ENCODE data around the gene KCNH1. TPM values are rescaled to one million over a fixed set of nuclear protein-coding genes. Genes with fewer than 3 reads are reported as not detected.

The KCNH1 gene
- total and polyA plus RNA-seq, 9 of the 15 experiments (the other 6 are each of a cell fraction or from before 2014, with no cell fraction given): not detected

GRCh38 chr1:210674151-210674550 is 459.8 kb downstream of the KCNH1 start (continued):
- no peak for TF ChIP-seq ZMIZ1 (IDR thresholded peaks at IDR 0.05; ENCODE audit: low read depth in 2 of 2, low read length in 2 of 2)

- no peaks in the 10 kb centered on the region for H3K9me3 ChIP-seq (replicated peaks; ENCODE audit: control insufficient read depth, insufficient read depth, low read depth, low read length)
- H3K27me3 ChIP-seq (ENCODE audit: control insufficient read depth in 2 of 2, insufficient read depth in 2 of 2, low read length in 2 of 2): 0 out of 5 replicates have a peak, but pooled peaks cover 0 to 2% of the 10 kb centered on the region in 2 experiments
- DNase-seq (ENCODE audit: extremely low read depth in 1 of 4, low spot score in 3 of 4) (no peak), ATAC-seq (no peak), FAIRE-seq (no peak)
- no peaks in the 10 kb centered on the region for H3K4me1 ChIP-seq (replicated peaks in 1 of 2; ENCODE audit: control insufficient read depth in 2 of 2, insufficient read depth in 2 of 2, low read length in 2 of 2)
- H3K9me1 ChIP-seq (ENCODE audit: control insufficient read depth, insufficient read depth, low read length): no peaks in the 10 kb centered on the region
- no peak overlapping the region for H3K9ac ChIP-seq (ENCODE audit: insufficient read depth in 1 of 2, low read depth in 2 of 2, low read length in 2 of 2)
- no peak overlapping the region for H2AFZ ChIP-seq (ENCODE audit: low read depth, low read length)
- CTCF ChIA-PET (ENCODE audit: low intra/inter-chr PET ratio): no interaction called here
- TF ChIP-seq NFIC (IDR thresholded peaks at IDR 0.05) (peak; percentile 44; the same call in 1 of the 2 replicates), EHMT2 (IDR thresholded peaks at IDR 0.05) (no peak)
- H3K27ac ChIP-seq (ENCODE audit: extremely low read depth, low read depth, low read length): no peak overlapping the region
- H3K79me2 ChIP-seq (ENCODE audit: control insufficient read depth, insufficient read depth, low read length): no peaks in the 10 kb centered on the region
- no peaks in the 10 kb centered on the region for H4K20me1 ChIP-seq (replicated peaks; ENCODE audit: control insufficient read depth, insufficient read depth, low read length)
- no peak overlapping the region for H3K4me2 ChIP-seq (ENCODE audit: insufficient read depth, low read length)
- in situ Hi-C loops (cut with MboI) (no loop called here), intact Hi-C loops (cut with micrococcal nuclease) (no loop called here)
- no TSS peak for BruUV-seq (replicated peaks)
- no peak overlapping the region for H3K4me3 ChIP-seq
- POLR2A ChIA-PET: no interaction called here
- H3K36me3 ChIP-seq (ENCODE audit: control insufficient read depth, insufficient read depth, low read length): no peaks in the 10 kb centered on the region
Measured at GRCh38 chr1:210669951-210670350, 464.0 kb downstream of the KCNH1 start.
